ENCODE measurements around the gene LSM2.

LSM2 gene

DNA sequence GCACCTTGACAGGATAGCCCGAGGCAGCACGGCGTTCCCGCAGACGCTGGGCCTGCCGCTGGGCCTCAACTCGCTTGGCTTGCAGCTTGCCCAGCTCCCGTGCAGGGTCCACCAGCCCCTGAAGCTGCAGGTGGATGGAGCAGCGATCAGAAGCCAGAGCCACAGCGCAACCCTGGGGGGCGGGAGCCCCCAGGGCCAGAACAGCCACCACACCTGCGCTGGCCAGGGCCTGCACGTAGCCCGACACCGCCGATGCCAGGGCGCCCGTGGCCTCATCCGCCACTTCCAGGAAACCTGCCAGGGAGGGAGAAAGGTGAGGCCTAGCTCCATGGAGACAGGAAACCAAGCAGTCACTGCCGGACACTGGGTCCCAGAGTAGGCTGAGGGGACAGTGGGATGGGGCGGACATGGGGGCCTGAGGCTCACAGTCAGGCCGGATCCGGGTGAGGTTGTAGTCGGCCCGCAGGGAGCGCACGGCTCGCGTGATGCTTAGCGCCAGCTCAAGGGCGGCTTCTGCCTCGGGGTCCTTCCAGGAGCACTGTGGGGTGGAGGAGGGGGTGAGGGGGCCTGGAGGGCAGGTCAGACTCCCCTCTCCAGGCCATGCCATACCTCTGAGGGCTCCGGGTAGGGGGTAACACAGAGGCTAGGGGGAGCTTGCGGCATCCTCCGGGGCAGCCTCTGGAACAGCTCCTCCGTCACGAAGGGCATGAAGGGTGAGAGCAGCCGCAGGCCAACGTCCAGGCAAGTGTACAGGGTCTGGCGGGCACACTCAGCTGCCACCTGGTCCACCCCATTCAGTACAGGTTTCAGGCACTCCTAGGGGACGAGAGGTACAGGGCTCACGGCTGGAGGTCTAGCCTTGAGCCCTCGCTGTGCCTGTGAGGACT, 27.5 kb downstream of the LSM2 start:
- Histone ChIP-seq H3K14ac (ENCODE audit: low read length in 2 of 2) (no peak overlapping the region), H2BK5ac (ENCODE audit: low read depth, low read length, poor library complexity, severe bottlenecking) (no peak overlapping the region), H3K9ac (ENCODE audit: low read length) (no peak overlapping the region), H3K4me3 (ENCODE audit: insufficient read depth in 1 of 2, low read depth in 1 of 2, low read length in 2 of 2) (no peak overlapping the region), H3K9me3 (ENCODE audit: control insufficient read depth, low read length) (no peaks in the 10 kb centered on the region), H3K4me1 (ENCODE audit: control insufficient read depth, insufficient read depth, low read depth, low read length) (peaks cover 16% of the 10 kb centered on the region), H3K4ac (ENCODE audit: low read depth in 1 of 2, low read length in 2 of 2) (no peak overlapping the region), H2BK12ac (ENCODE audit: low read length in 2 of 2) (no peak overlapping the region), H4K8ac (ENCODE audit: low read length) (no peak overlapping the region), H3K36me3 (ENCODE audit: control insufficient read depth in 1 of 2, insufficient read depth in 2 of 2, low read depth in 1 of 2, low read length in 2 of 2) (peaks cover 60 to 68% of the 10 kb centered on the region in 2 experiments), H2AFZ (ENCODE audit: low read depth, low read length) (no peak overlapping the region), H4K91ac (ENCODE audit: low read length) (no peak overlapping the region), H3K27me3 (ENCODE audit: control insufficient read depth in 1 of 2, insufficient read depth in 1 of 2, low read length in 2 of 2) (no peaks in the 10 kb centered on the region), H3K23ac (ENCODE audit: low read length in 2 of 2) (no peak overlapping the region), H3K27ac (ENCODE audit: low read length, poor library complexity, severe bottlenecking) (no peak overlapping the region), H2BK120ac (ENCODE audit: low read depth, low read length) (no peak overlapping the region), H2BK15ac (ENCODE audit: low read depth, poor library complexity, severe bottlenecking) (no peak overlapping the region), H3K79me1 (replicated peaks; ENCODE audit: low read length, poor library complexity, severe bottlenecking) (peaks cover 5% of the 10 kb centered on the region), H3K4me2 (ENCODE audit: low read length, poor library complexity, severe bottlenecking) (no peak overlapping the region), H3K18ac (ENCODE audit: low read depth in 1 of 2, low read length in 2 of 2) (no peak overlapping the region), H2AK5ac (ENCODE audit: low read length, severe bottlenecking) (no peak overlapping the region)
- 95% methylated on average over 43 of the region's 43 CpGs for WGBS
- no peak for DNase-seq

DNA sequence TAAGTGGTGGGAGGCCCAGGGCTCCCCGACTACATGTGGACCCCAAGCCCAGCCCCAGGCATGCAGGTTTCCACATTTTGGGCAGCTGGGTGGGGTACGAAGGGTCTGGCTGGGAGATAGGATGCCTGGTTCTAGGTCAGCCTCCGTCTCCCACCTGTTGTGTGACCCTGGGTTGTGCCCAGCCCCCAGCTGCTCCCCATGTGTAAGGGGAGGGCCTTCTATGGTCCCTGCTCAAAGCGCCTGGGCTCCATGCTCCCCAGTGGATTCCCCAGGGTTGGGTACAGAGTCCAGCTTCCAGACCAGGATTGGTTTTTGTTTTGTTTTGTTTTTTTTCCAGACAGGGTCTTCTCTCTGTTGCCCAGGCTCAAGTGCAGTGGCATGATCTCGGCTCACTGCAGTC, 28.6 kb downstream of the LSM2 start:
- Histone ChIP-seq H4K91ac (ENCODE audit: low read length) (no peak overlapping the region), H3K36me3 (ENCODE audit: control insufficient read depth in 1 of 2, insufficient read depth in 2 of 2, low read depth in 1 of 2, low read length in 2 of 2) (peaks cover 50 to 58% of the 10 kb centered on the region in 2 experiments), H3K4me2 (ENCODE audit: low read length, poor library complexity, severe bottlenecking) (no peak overlapping the region), H2BK120ac (ENCODE audit: low read depth, low read length) (no peak overlapping the region), H2BK15ac (ENCODE audit: low read depth, poor library complexity, severe bottlenecking) (peak overlapping the region; percentile 3), H3K27me3 (ENCODE audit: control insufficient read depth in 1 of 2, insufficient read depth in 1 of 2, low read length in 2 of 2) (no peaks in the 10 kb centered on the region), H3K14ac (ENCODE audit: low read length in 2 of 2) (no peak overlapping the region), H2BK5ac (ENCODE audit: low read depth, low read length, poor library complexity, severe bottlenecking) (no peak overlapping the region), H3K4me3 (ENCODE audit: insufficient read depth in 1 of 2, low read depth in 1 of 2, low read length in 2 of 2) (no peak overlapping the region), H3K9ac (ENCODE audit: low read length) (no peak overlapping the region), H3K9me3 (ENCODE audit: control insufficient read depth, low read length) (no peaks in the 10 kb centered on the region), H2AFZ (ENCODE audit: low read depth, low read length) (no peak overlapping the region), H3K4me1 (ENCODE audit: control insufficient read depth, insufficient read depth, low read depth, low read length) (peaks cover 16% of the 10 kb centered on the region), H3K23ac (ENCODE audit: low read length in 2 of 2) (no peak overlapping the region), H3K18ac (ENCODE audit: low read depth in 1 of 2, low read length in 2 of 2) (no peak overlapping the region), H3K27ac (ENCODE audit: low read length, poor library complexity, severe bottlenecking) (no peak overlapping the region), H2AK5ac (ENCODE audit: low read length, severe bottlenecking) (no peak overlapping the region), H2BK12ac (ENCODE audit: low read length in 2 of 2) (peak overlapping the region in 1 of 2 experiments; percentile 15), H3K79me1 (replicated peaks; ENCODE audit: low read length, poor library complexity, severe bottlenecking) (no peaks in the 10 kb centered on the region), H3K4ac (ENCODE audit: low read depth in 1 of 2, low read length in 2 of 2) (no peak overlapping the region), H4K8ac (ENCODE audit: low read length) (no peak overlapping the region)
- no peak for DNase-seq
- WGBS: 99% methylated on average over 5 of the region's 5 CpGs

DNA sequence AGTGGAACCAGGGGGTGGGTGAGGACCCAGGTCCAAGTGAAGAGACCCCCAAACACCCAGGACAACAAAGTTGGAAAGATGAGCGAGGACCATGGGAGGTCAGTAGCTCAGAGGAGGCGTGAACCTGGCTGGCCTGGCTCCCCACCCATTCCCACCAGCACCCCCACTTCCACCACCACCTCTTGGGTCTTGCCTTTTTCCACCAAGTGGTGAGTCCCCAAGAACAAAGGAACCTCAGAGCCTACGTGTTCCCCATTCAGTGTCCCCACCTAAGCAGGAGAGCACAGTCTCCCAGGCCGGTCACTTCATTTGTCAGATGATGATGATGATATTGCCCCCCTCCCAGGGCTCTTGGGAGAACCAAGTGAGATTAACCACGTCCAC, 29.1 kb downstream of the LSM2 start:
- H3K4me2 ChIP-seq (ENCODE audit: low read length, poor library complexity, severe bottlenecking): no peak overlapping the region
- 94% methylated on average over 5 of the region's 5 CpGs for WGBS
- no peak overlapping the region for H4K8ac ChIP-seq (ENCODE audit: low read length)

DNA sequence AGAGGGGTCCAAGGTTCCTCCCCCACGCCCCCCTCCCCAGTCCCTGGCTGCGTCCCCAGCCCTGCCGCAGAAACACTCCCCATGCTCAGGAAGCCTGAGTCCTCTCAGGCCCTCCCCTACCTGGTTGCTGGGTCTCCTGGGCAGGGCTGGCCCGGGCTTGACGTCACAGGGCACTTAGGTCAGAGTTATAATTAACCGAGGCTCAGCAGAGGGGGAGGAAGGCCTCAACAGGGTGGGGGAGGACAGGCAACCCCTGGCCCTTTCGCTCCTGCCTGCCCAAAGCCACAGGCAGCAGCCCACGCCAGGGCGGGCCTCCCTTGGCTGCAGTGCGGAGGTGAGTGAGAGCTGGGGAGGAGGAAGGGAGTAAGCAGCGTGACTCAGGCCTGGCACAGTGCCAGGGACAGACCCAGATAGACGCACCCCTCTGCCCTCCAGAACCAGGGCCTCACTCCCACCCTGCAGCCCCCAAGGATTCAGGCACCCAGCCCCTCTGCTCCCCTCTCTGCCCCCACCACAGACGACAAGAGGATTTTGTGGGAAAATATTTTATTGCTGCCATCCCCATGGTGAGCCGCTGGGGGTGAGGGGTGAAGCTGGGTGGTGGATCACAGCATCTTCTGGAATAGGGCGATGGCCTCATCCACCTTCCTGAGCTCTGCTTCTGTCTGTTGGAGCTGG, 29.6 kb downstream of the LSM2 start, which contains the start of gene VWA7:
VWA7 (minus strand) TSS at position 340 of the 678 bp plus-strand sequence. CDS start 549 bp downstream, outside the sequence.
- H3K27ac ChIP-seq (ENCODE audit: low read length, poor library complexity, severe bottlenecking): no peak within 1 kb of the TSS
- H2AK5ac ChIP-seq (ENCODE audit: low read length, severe bottlenecking): peak within 1 kb of the TSS; percentile 49
- no peak within 1 kb of the TSS for H3K23ac ChIP-seq (ENCODE audit: low read length in 2 of 2)
- peaks cover 39 to 48% of the 10 kb centered on the region in 2 experiments for H3K36me3 ChIP-seq (ENCODE audit: control insufficient read depth in 1 of 2, insufficient read depth in 2 of 2, low read depth in 1 of 2, low read length in 2 of 2)
- 55% methylated on average over 9 of the region's 15 CpGs for WGBS
- no peaks in the 10 kb centered on the region for H3K9me3 ChIP-seq (ENCODE audit: control insufficient read depth, low read length)
- peak within 1 kb of the TSS; percentile 72 for H4K8ac ChIP-seq (ENCODE audit: low read length)
- H2BK15ac ChIP-seq (ENCODE audit: low read depth, poor library complexity, severe bottlenecking): peak within 1 kb of the TSS; percentile 45
- peak; percentile 66 for DNase-seq
- H3K4ac ChIP-seq (ENCODE audit: low read depth in 1 of 2, low read length in 2 of 2): peak within 1 kb of the TSS; percentile 5 to 47
- no peak within 1 kb of the TSS for H2BK5ac ChIP-seq (ENCODE audit: low read depth, low read length, poor library complexity, severe bottlenecking)
- peak within 1 kb of the TSS; percentile 14 for H2AFZ ChIP-seq (ENCODE audit: low read depth, low read length)
- no peaks in the 10 kb centered on the region for H3K27me3 ChIP-seq (ENCODE audit: control insufficient read depth in 1 of 2, insufficient read depth in 1 of 2, low read length in 2 of 2)
- H2BK12ac ChIP-seq (ENCODE audit: low read length in 2 of 2): peak within 1 kb of the TSS in 1 of 2 experiments; percentile 66
- H2BK120ac ChIP-seq (ENCODE audit: low read depth, low read length): peak within 1 kb of the TSS; percentile 19
- H3K4me2 ChIP-seq (ENCODE audit: low read length, poor library complexity, severe bottlenecking): peak within 1 kb of the TSS; percentile 20
- H3K4me1 ChIP-seq (ENCODE audit: control insufficient read depth, insufficient read depth, low read depth, low read length): peaks cover 16% of the 10 kb centered on the region
- H3K4me3 ChIP-seq (ENCODE audit: insufficient read depth in 1 of 2, low read depth in 1 of 2, low read length in 2 of 2): peak within 1 kb of the TSS in 1 of 2 experiments; percentile 18
- peak within 1 kb of the TSS; percentile 35 to 48 for H3K18ac ChIP-seq (ENCODE audit: low read depth in 1 of 2, low read length in 2 of 2)
- H3K79me1 ChIP-seq (replicated peaks; ENCODE audit: low read length, poor library complexity, severe bottlenecking): no peaks in the 10 kb centered on the region
- peak within 1 kb of the TSS; percentile 47 for H3K9ac ChIP-seq (ENCODE audit: low read length)
- H3K14ac ChIP-seq (ENCODE audit: low read length in 2 of 2): peak within 1 kb of the TSS in 1 of 2 experiments; percentile 19
- H4K91ac ChIP-seq (ENCODE audit: low read length): peak within 1 kb of the TSS; percentile 30

More for the DNA sequence above, 29.1 kb downstream of the LSM2 start:
- Histone ChIP-seq H3K4me1 (ENCODE audit: control insufficient read depth, insufficient read depth, low read depth, low read length) (peaks cover 16% of the 10 kb centered on the region), H3K36me3 (ENCODE audit: control insufficient read depth in 1 of 2, insufficient read depth in 2 of 2, low read depth in 1 of 2, low read length in 2 of 2) (peaks cover 45 to 53% of the 10 kb centered on the region in 2 experiments), H2BK120ac (ENCODE audit: low read depth, low read length) (no peak overlapping the region), H2AK5ac (ENCODE audit: low read length, severe bottlenecking) (peak overlapping the region; percentile 49), H2AFZ (ENCODE audit: low read depth, low read length) (no peak overlapping the region), H3K9ac (ENCODE audit: low read length) (no peak overlapping the region), H2BK15ac (ENCODE audit: low read depth, poor library complexity, severe bottlenecking) (peak overlapping the region; percentile 4), H3K4ac (ENCODE audit: low read depth in 1 of 2, low read length in 2 of 2) (peak overlapping the region in 1 of 2 experiments; percentile 32), H3K9me3 (ENCODE audit: control insufficient read depth, low read length) (no peaks in the 10 kb centered on the region), H3K14ac (ENCODE audit: low read length in 2 of 2) (no peak overlapping the region), H2BK12ac (ENCODE audit: low read length in 2 of 2) (peak overlapping the region in 1 of 2 experiments; percentile 66), H4K91ac (ENCODE audit: low read length) (no peak overlapping the region), H3K23ac (ENCODE audit: low read length in 2 of 2) (no peak overlapping the region), H3K27me3 (ENCODE audit: control insufficient read depth in 1 of 2, insufficient read depth in 1 of 2, low read length in 2 of 2) (no peaks in the 10 kb centered on the region), H3K79me1 (replicated peaks; ENCODE audit: low read length, poor library complexity, severe bottlenecking) (no peaks in the 10 kb centered on the region), H3K18ac (ENCODE audit: low read depth in 1 of 2, low read length in 2 of 2) (peak overlapping the region in 1 of 2 experiments; percentile 48), H2BK5ac (ENCODE audit: low read depth, low read length, poor library complexity, severe bottlenecking) (no peak overlapping the region), H3K27ac (ENCODE audit: low read length, poor library complexity, severe bottlenecking) (no peak overlapping the region), H3K4me3 (ENCODE audit: insufficient read depth in 1 of 2, low read depth in 1 of 2, low read length in 2 of 2) (no peak overlapping the region)
- no peak for DNase-seq
